Uterus (tissue), 4 donors: ENCODE results near the gene RNF126. TPM values are rescaled to one million over a fixed set of nuclear protein-coding genes. Genes with fewer than 3 reads are reported as not detected.
"Not testable (repeated sequence)": the region's sequence is repeated elsewhere in the genome, so short reads cannot be mapped to it uniquely, and the experiment has no call there.

Experiments used
- DNase-seq, 2 donors: peaks; one replicate each; pipeline ENCODE4 v3.0.0-alpha.2; 2019 to 2020
- H3K27ac ChIP-seq, 2 donors: fragments of 200-600 bp; sonication (generic); 1 replicate in 1 of 2; 2 replicates in 1 of 2; pipeline ENCODE4 v1.5.1; 2016 to 2018
- H3K27me3 ChIP-seq, 2 donors: fragments of 200-600 bp; sonication (generic); one replicate each; pipeline ENCODE4 v1.5.1; 2018 to 2019; ENCODE audit warnings: control low read depth in 1 of 2
- H3K36me3 ChIP-seq, 2 donors: fragments of 200-600 bp; sonication (generic); one replicate each; pipeline ENCODE4 v1.5.1; 2019; ENCODE audit warnings: control low read depth in 1 of 2
- H3K4me1 ChIP-seq, 2 donors: fragments of 200-600 bp; sonication (generic); one replicate each; pipeline ENCODE4 v1.5.1; 2018 to 2019; ENCODE audit warnings: control low read depth in 1 of 2
- H3K4me3 ChIP-seq, 2 donors: fragments of 200-600 bp; sonication (generic); 1 replicate in 1 of 2; 2 replicates in 1 of 2; pipeline ENCODE4 v1.5.1; 2018 to 2019; ENCODE audit warnings: mild to moderate bottlenecking in 1 of 2
- H3K9me3 ChIP-seq, 2 donors: fragments of 200-600 bp; sonication (generic); one replicate each; pipeline ENCODE4 v1.5.1; 2019; ENCODE audit warnings: control low read depth in 1 of 2
- CTCF ChIP-seq, 4 experiments: fragments of 200-600 bp in 2 of 4; fragments of 450-650 bp in 2 of 4; sonication (generic) in 2 of 4; IDR thresholded peaks; one replicate each; pipeline ENCODE4 v1.5.1; 2016 to 2019; ENCODE audit warnings: antibody characterized with exemption in 4 of 4, mild to moderate bottlenecking in 2 of 4, moderate library complexity in 1 of 4
- POLR2A ChIP-seq, 2 donors: fragments of 450-650 bp; IDR thresholded peaks; one replicate each; pipeline ENCODE4 v1.6.1; 2016; ENCODE audit warnings: antibody characterized with exemption in 2 of 2, mild to moderate bottlenecking in 1 of 2, moderate library complexity in 1 of 2
- intact Hi-C: fragments of 100-400 bp; cut with DNase I; formaldehyde crosslinking; loops from one replicate; pipeline ENCODE4 v1.15.1; 2023; ENCODE audit warnings: low total_unique reads
- total RNA-seq, 4 donors: library from RNA; depleted of rRNA in 3 of 4; stranded (reverse); fragments of >200 nt in 3 of 4; gene quantifications; one replicate each; pipeline versions ENCODE4 v1.1.0 to v1.2.4, GENCODE V29; 2014 to 2023
- donor health status: DM: yes; HTN: yes; CAD: no.

RNF126 gene
- total RNA-seq, 4 donors from 2014 or later: 9.5 to 44.3 (median 18.2) TPM

- Histone ChIP-seq H3K9me3 (no peaks in the 10 kb centered on the region), H3K4me3 (peak within 1 kb of the TSS; percentile 42 to 63), H3K27ac (peak within 1 kb of the TSS; percentile 77 to 90), H3K36me3 (no peaks in the 10 kb centered on the region), H3K27me3 (no peaks in the 10 kb centered on the region), H3K4me1 (peaks cover 0 to 14% of the 10 kb centered on the region in 2 donors)
- intact Hi-C loops: no loop called here
- TF ChIP-seq CTCF (IDR thresholded peaks at IDR 0.05) (no peak), POLR2A (IDR thresholded peaks at IDR 0.05) (peak; percentile 45 to 66)
- peak; percentile 34 to 58 for DNase-seq
Measured at GRCh38 chr19:676339-677105, 13.5 kb upstream of the RNF126 start, which contains the start of gene FSTL3. FSTL3 (plus strand) TSS chr19:676392; CDS start chr19:676424, 32 bp downstream.

GRCh38 chr19:676007-676338 lies 13.0 kb upstream of the RNF126 start:
- intact Hi-C loops: no loop called here
- Histone ChIP-seq H3K9me3 (no peaks in the 10 kb centered on the region), H3K4me3 (peak overlapping the region; percentile 42 to 63), H3K27ac (peak overlapping the region; percentile 77 to 90), H3K36me3 (no peaks in the 10 kb centered on the region), H3K27me3 (no peaks in the 10 kb centered on the region), H3K4me1 (peaks cover 0 to 14% of the 10 kb centered on the region in 2 donors)
- TF ChIP-seq CTCF (IDR thresholded peaks at IDR 0.05): no peak
- no peak for TF ChIP-seq POLR2A (IDR thresholded peaks at IDR 0.05)
- DNase-seq: no peak

GRCh38 chr19:674282-675151 lies 11.5 kb upstream of the RNF126 start:
- no peaks in the 10 kb centered on the region for H3K36me3 ChIP-seq
- peak in 1 of 2 donors; percentile 20 for DNase-seq
- TF ChIP-seq CTCF (IDR thresholded peaks at IDR 0.05) (no peak), POLR2A (IDR thresholded peaks at IDR 0.05) (no peak)
- H3K4me1 ChIP-seq: peaks cover 0 to 14% of the 10 kb centered on the region in 2 donors
- H3K27me3 ChIP-seq: no peaks in the 10 kb centered on the region
- H3K27ac ChIP-seq: peak overlapping the region in 1 of 2 donors; percentile 77
- intact Hi-C loops: no loop called here
- H3K4me3 ChIP-seq: no peak overlapping the region
- no peaks in the 10 kb centered on the region for H3K9me3 ChIP-seq

GRCh38 chr19:670609-671075 lies 7.6 kb upstream of the RNF126 start:
- DNase-seq: no peak
- Histone ChIP-seq H3K36me3 (no peaks in the 10 kb centered on the region), H3K9me3 (no peaks in the 10 kb centered on the region), H3K4me3 (no peak overlapping the region), H3K27me3 (no peaks in the 10 kb centered on the region), H3K4me1 (no peaks in the 10 kb centered on the region), H3K27ac (no peak overlapping the region)
- intact Hi-C loops: no loop called here
- TF ChIP-seq CTCF (IDR thresholded peaks at IDR 0.05) (no peak), POLR2A (IDR thresholded peaks at IDR 0.05) (no peak)

- not testable (repeated sequence) for H3K4me1 ChIP-seq, H3K9me3 ChIP-seq, H3K27ac ChIP-seq, H3K36me3 ChIP-seq, DNase-seq, H3K27me3 ChIP-seq, H3K4me3 ChIP-seq
- intact Hi-C loops: loop anchor here (5.0 kb wide), 1 partner anchor 63 kb away; no protein-coding TSS in a partner anchor
Measured at GRCh38 chr19:668675-669434, 5.8 kb upstream of the RNF126 start.

- DNase-seq, H3K9me3 ChIP-seq, H3K27ac ChIP-seq, H3K4me3 ChIP-seq, H3K4me1 ChIP-seq, H3K27me3 ChIP-seq, H3K36me3 ChIP-seq: not testable (repeated sequence)
- intact Hi-C loops: loop anchor here (5.0 kb wide), 1 partner anchor 65 kb away; no protein-coding TSS in a partner anchor
Measured at GRCh38 chr19:666985-667573, 4.1 kb upstream of the RNF126 start.
